ENCODE results near the gene GCSH. TPM values are rescaled to one million over a fixed set of nuclear protein-coding genes. Genes with fewer than 3 reads are reported as not detected.
A peak's percentile ranks its signal among the peaks of the same experiment; 100 is the strongest.

Gene GCSH
- total and polyA plus RNA-seq, 10 of the 15 experiments (the other 5 are each of a cell fraction or from before 2014, with no cell fraction given), result 14.7 to 108 (median 39.3) TPM

DNA sequence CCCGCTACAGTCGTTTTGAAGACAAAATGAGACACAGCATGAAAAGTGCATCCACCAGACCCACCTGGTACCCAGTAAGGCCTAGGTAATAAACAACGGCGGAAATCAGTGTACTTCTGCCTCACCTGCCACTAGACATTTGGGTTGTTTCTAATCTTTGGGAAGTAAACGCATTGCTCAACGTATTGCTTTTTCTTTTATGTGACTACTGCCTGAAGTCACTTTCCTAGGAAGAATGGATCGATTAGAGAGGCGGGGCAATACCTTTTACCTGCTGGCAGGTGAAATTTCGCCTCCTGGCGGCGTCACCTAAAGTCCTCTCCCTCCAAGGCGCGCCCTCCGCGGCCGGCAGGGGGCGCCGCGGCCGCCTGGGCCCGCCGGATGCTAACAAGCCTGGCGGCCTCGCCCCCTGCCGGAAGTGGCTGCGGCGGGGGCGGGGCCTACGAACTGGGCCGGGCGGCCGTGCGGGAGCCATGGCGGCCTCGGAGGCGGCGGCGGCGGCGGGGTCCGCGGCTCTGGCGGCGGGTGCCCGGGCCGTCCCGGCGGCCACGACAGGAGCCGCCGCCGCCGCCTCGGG is 60.7 kb downstream of the GCSH start, which contains the start of gene ATMIN (continued):
- TF ChIP-seq, protein P1, sequence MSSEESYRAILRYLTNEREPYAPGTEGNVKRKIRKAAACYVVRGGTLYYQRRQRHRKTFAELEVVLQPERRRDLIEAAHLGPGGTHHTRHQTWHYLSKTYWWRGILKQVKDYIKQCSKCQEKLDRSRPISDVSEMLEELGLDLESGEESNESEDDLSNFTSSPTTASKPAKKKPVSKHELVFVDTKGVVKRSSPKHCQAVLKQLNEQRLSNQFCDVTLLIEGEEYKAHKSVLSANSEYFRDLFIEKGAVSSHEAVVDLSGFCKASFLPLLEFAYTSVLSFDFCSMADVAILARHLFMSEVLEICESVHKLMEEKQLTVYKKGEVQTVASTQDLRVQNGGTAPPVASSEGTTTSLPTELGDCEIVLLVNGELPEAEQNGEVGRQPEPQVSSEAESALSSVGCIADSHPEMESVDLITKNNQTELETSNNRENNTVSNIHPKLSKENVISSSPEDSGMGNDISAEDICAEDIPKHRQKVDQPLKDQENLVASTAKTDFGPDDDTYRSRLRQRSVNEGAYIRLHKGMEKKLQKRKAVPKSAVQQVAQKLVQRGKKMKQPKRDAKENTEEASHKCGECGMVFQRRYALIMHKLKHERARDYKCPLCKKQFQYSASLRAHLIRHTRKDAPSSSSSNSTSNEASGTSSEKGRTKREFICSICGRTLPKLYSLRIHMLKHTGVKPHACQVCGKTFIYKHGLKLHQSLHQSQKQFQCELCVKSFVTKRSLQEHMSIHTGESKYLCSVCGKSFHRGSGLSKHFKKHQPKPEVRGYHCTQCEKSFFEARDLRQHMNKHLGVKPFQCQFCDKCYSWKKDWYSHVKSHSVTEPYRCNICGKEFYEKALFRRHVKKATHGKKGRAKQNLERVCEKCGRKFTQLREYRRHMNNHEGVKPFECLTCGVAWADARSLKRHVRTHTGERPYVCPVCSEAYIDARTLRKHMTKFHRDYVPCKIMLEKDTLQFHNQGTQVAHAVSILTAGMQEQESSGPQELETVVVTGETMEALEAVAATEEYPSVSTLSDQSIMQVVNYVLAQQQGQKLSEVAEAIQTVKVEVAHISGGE (CRISPR knock-in tag; IDR thresholded peaks at IDR 0.05), result no peak
- TF ChIP-seq PAX8 (IDR thresholded peaks at IDR 0.05) (no peak), SPI1 (IDR thresholded peaks at IDR 0.05; ENCODE audit: borderline replicate concordance, insufficient read depth, low read depth, low read length) (no peak), MTA3 (IDR thresholded peaks at IDR 0.05; ENCODE audit: borderline replicate concordance, low read length) (no peak), SIN3A (IDR thresholded peaks at IDR 0.05; ENCODE audit: low read depth, low read length) (no peak), ZNF274 (IDR thresholded peaks at IDR 0.05; ENCODE audit: insufficient read depth, insufficient read length) (no peak), KLF5 (IDR thresholded peaks at IDR 0.05; ENCODE audit: partially characterized antibody) (no peak), PKNOX1 (IDR thresholded peaks at IDR 0.05) (no peak), EP300 (IDR thresholded peaks at IDR 0.05; ENCODE audit: borderline replicate concordance in 1 of 2, control insufficient read depth in 1 of 2, low read depth in 2 of 2, low read length in 2 of 2) (no peak), RBBP5 (conservative IDR thresholded peaks at IDR 0.05) (no peak), ATF2 (IDR thresholded peaks at IDR 0.05; ENCODE audit: low read length) (no peak), MEF2B (IDR thresholded peaks at IDR 0.05; ENCODE audit: partially characterized antibody, poor library complexity, severe bottlenecking) (no peak)
- TF ChIP-seq, protein P2, sequence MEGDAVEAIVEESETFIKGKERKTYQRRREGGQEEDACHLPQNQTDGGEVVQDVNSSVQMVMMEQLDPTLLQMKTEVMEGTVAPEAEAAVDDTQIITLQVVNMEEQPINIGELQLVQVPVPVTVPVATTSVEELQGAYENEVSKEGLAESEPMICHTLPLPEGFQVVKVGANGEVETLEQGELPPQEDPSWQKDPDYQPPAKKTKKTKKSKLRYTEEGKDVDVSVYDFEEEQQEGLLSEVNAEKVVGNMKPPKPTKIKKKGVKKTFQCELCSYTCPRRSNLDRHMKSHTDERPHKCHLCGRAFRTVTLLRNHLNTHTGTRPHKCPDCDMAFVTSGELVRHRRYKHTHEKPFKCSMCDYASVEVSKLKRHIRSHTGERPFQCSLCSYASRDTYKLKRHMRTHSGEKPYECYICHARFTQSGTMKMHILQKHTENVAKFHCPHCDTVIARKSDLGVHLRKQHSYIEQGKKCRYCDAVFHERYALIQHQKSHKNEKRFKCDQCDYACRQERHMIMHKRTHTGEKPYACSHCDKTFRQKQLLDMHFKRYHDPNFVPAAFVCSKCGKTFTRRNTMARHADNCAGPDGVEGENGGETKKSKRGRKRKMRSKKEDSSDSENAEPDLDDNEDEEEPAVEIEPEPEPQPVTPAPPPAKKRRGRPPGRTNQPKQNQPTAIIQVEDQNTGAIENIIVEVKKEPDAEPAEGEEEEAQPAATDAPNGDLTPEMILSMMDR (IDR thresholded peaks at IDR 0.05 in 2 of 3, conservative IDR thresholded peaks at IDR 0.05 in 1 of 3; ENCODE audit: control insufficient read depth in 2 of 3, extremely low read depth in 1 of 3, insufficient read depth in 1 of 3, low read depth in 3 of 3, low read length in 3 of 3), result peak; percentile 88 to 99 (median 98)
- TF ChIP-seq, protein P3, sequence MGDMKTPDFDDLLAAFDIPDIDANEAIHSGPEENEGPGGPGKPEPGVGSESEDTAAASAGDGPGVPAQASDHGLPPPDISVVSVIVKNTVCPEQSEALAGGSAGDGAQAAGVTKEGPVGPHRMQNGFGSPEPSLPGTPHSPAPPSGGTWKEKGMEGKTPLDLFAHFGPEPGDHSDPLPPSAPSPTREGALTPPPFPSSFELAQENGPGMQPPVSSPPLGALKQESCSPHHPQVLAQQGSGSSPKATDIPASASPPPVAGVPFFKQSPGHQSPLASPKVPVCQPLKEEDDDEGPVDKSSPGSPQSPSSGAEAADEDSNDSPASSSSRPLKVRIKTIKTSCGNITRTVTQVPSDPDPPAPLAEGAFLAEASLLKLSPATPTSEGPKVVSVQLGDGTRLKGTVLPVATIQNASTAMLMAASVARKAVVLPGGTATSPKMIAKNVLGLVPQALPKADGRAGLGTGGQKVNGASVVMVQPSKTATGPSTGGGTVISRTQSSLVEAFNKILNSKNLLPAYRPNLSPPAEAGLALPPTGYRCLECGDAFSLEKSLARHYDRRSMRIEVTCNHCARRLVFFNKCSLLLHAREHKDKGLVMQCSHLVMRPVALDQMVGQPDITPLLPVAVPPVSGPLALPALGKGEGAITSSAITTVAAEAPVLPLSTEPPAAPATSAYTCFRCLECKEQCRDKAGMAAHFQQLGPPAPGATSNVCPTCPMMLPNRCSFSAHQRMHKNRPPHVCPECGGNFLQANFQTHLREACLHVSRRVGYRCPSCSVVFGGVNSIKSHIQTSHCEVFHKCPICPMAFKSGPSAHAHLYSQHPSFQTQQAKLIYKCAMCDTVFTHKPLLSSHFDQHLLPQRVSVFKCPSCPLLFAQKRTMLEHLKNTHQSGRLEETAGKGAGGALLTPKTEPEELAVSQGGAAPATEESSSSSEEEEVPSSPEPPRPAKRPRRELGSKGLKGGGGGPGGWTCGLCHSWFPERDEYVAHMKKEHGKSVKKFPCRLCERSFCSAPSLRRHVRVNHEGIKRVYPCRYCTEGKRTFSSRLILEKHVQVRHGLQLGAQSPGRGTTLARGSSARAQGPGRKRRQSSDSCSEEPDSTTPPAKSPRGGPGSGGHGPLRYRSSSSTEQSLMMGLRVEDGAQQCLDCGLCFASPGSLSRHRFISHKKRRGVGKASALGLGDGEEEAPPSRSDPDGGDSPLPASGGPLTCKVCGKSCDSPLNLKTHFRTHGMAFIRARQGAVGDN (IDR thresholded peaks at IDR 0.05), result no peak
